Pancreas (tissue), 10 donors: Measurements from ENCODE around the gene IGDCC3. TPM values are rescaled to one million over a fixed set of nuclear protein-coding genes. Genes with fewer than 3 reads are reported as not detected.

Experiments used
- ATAC-seq, 4 donors: fragments of 200-7000 bp; cut with Tn5 transposase; one replicate each; pipeline versions ENCODE4 v1.8.0 to v1.9.1; 2020; ENCODE audit warnings: mild to moderate bottlenecking in 4 of 4, moderate library complexity in 4 of 4
- DNase-seq, 6 donors: peaks; one replicate each; pipeline ENCODE4 v3.0.0-alpha.2; 2020
- FAIRE-seq: peaks from 2 replicates; lab custom pipeline; 2012; peaks lifted over from hg19 to GRCh38; lab: Jason Lieb, UNC
- H3K27ac ChIP-seq, 4 donors: fragments of 200-600 bp; sonication (generic); 1 replicate in 3 of 4; 2 replicates in 1 of 4; pipeline versions ENCODE4 v1.5.0 to v1.8.0; 2020
- H3K27me3 ChIP-seq, 4 donors: fragments of 200-600 bp; one replicate each; pipeline ENCODE4 v1.8.0; 2021
- H3K36me3 ChIP-seq, 3 donors: fragments of 200-600 bp; sonication (generic) in 1 of 3; one replicate each; pipeline versions ENCODE4 v1.5.0 to v1.8.0; 2020 to 2021
- H3K4me1 ChIP-seq, 3 donors: fragments of 200-600 bp; one replicate each; pipeline ENCODE4 v1.8.0; 2021
- H3K4me3 ChIP-seq, 4 donors: fragments of 200-600 bp; sonication (generic) in 2 of 4; one replicate each; pipeline versions ENCODE4 v1.5.0 to v1.8.0; 2020 to 2021
- H3K9me3 ChIP-seq, 4 donors: fragments of 200-600 bp; one replicate each; pipeline ENCODE4 v1.8.0; 2021
- CTCF ChIP-seq, 4 donors: fragments of 200-600 bp; sonication (generic) in 3 of 4; IDR thresholded peaks; one replicate each; pipeline versions ENCODE4 v1.5.0 to v1.8.0; 2021; ENCODE audit warnings: antibody characterized with exemption in 4 of 4
- WGBS, 2 donors: extraction: QIAGEN DNeasy Blood & Tissue Kit; methylation state at CpG; one replicate each; pipeline ENCODE4 v1.1.7; 2013; 5-methylcytosine and 5-hydroxymethylcytosine counted together
- intact Hi-C, 3 donors: fragments of 100-400 bp; cut with DNase I; formaldehyde crosslinking; loops; one replicate each; pipeline versions ENCODE4 v1.11.1 to v1.14.2; 2022
- polyA plus RNA-seq, 2 donors: library from polyadenylated mRNA; stranded (reverse); fragments of 200-250 nt; gene quantifications; one replicate each; pipeline ENCODE4 v1.2.3, GENCODE V29; 2013
- total RNA-seq, 6 donors: library from RNA; stranded (reverse); fragmentation: NEBNext Ultra II Directional in 4 of 6; extraction: Animal tissue kit (Norgen Biotek cat#: 25700) in 4 of 6; gene quantifications; one replicate each; pipeline versions ENCODE4 v1.2.1 to v1.2.4, GENCODE V29; 2021 to 2023
- donor health status: healthy with polysubstance abuse.
- donor health status: DM: no; HTN: no; CAD: no; lungs with moderate emphysema.
- donor health status: DM: no; HTN: no; CAD: no.
- donor health status: control.
- donor health status: control.
- donor health status: Bipolar disorder and iron deficiency.
- donor health status: DM: yes; HTN: yes; CAD: no.
- donor health status: DM: no; HTN: no; CAD: no.
- donor health status: DM: no; HTN: no; CAD: no.
- donor health status: DM: yes; HTN: yes; CAD: no.

IGDCC3 gene
- total and polyA plus RNA-seq, 8 donors = 0.32 TPM; not detected in 7

- no peaks in the 10 kb centered on the region for H3K27me3 ChIP-seq
- H3K4me1 ChIP-seq = peaks cover 0 to 13% (median 6%) of the 10 kb centered on the region in 3 donors
- no peaks in the 10 kb centered on the region for H3K36me3 ChIP-seq
- H3K4me3 ChIP-seq = no peak overlapping the region
- peak overlapping the region in 2 of 4 donors; percentile 60 to 85 for H3K27ac ChIP-seq
- TF ChIP-seq CTCF (IDR thresholded peaks at IDR 0.05) = no peak
- FAIRE-seq = no peak
- ATAC-seq = no peak
- H3K9me3 ChIP-seq = no peaks in the 10 kb centered on the region
- no peak for DNase-seq
- intact Hi-C loops = no loop called here
- WGBS, 2 donors = 88 to 94% methylated on average over 3 of the region's 3 CpGs
Observed at GRCh38 chr15:65287520-65287855, 90.3 kb downstream of the IGDCC3 start.

- no peaks in the 10 kb centered on the region for H3K27me3 ChIP-seq
- ATAC-seq (peak; percentile 94 to 97 (median 96)), DNase-seq (peak; percentile 92 to 97 (median 94)), FAIRE-seq (no peak)
- peaks cover 0 to 13% (median 6%) of the 10 kb centered on the region in 3 donors for H3K4me1 ChIP-seq
- WGBS, 2 donors = 1 to 4% methylated on average over 34 to 62 of the region's 62 CpGs
- no peaks in the 10 kb centered on the region for H3K9me3 ChIP-seq
- H3K36me3 ChIP-seq = no peaks in the 10 kb centered on the region
- H3K27ac ChIP-seq = peak within 1 kb of the TSS; percentile 75 to 92 (median 86)
- intact Hi-C loops = no loop called here
- peak within 1 kb of the TSS; percentile 68 to 92 (median 74) for H3K4me3 ChIP-seq
- peak; percentile 21 to 47 (median 30) for TF ChIP-seq CTCF (IDR thresholded peaks at IDR 0.05)
Observed at GRCh38 chr15:65286704-65287519, 90.9 kb downstream of the IGDCC3 start, which contains the start of gene PARP16. Gene PARP16, minus strand, starts transcription at chr15:65286883. Its CDS starts 457 bp downstream, at chr15:65286426.

GRCh38 chr15:65286069-65286703 lies 91.6 kb downstream of the IGDCC3 start:
- H3K36me3 ChIP-seq = no peaks in the 10 kb centered on the region
- intact Hi-C loops = no loop called here
- peak overlapping the region; percentile 68 to 92 (median 74) for H3K4me3 ChIP-seq
- no peaks in the 10 kb centered on the region for H3K9me3 ChIP-seq
- TF ChIP-seq CTCF (IDR thresholded peaks at IDR 0.05) = no peak
- 0 to 1% methylated on average over 43 to 52 of the region's 52 CpGs for WGBS, 2 donors
- DNase-seq = peak in 2 of 6 donors; percentile 75 to 78
- peak overlapping the region; percentile 75 to 92 (median 86) for H3K27ac ChIP-seq
- FAIRE-seq = no peak
- H3K27me3 ChIP-seq = no peaks in the 10 kb centered on the region
- peak; percentile 54 to 67 (median 63) for ATAC-seq
- H3K4me1 ChIP-seq = peaks cover 0 to 13% (median 6%) of the 10 kb centered on the region in 3 donors

GRCh38 chr15:65285291-65286068 lies 92.3 kb downstream of the IGDCC3 start:
- Histone ChIP-seq H3K36me3 (no peaks in the 10 kb centered on the region), H3K4me3 (peak overlapping the region; percentile 68 to 92 (median 74)), H3K4me1 (peaks cover 0 to 13% (median 6%) of the 10 kb centered on the region in 3 donors), H3K9me3 (no peaks in the 10 kb centered on the region), H3K27ac (peak overlapping the region; percentile 75 to 92 (median 86)), H3K27me3 (no peaks in the 10 kb centered on the region)
- intact Hi-C loops = no loop called here
- FAIRE-seq = no peak
- ATAC-seq = no peak
- 66 to 69% methylated on average over 10 of the region's 10 CpGs for WGBS, 2 donors
- TF ChIP-seq CTCF (IDR thresholded peaks at IDR 0.05) = no peak
- no peak for DNase-seq
